K562 (cell line): ENCODE data around the gene KLRK1. TPM values are rescaled to one million over a fixed set of nuclear protein-coding genes. Genes with fewer than 3 reads are reported as not detected.
"Not testable (repeated sequence)": the region's sequence is repeated elsewhere in the genome, so short reads cannot be mapped to it uniquely, and the experiment has no call there.

Source experiments
- ATAC-seq: fragments of 200-7000 bp; cut with Tn5 transposase; 3 replicates; pipeline ENCODE4 v1.9.1; 2020; ENCODE audit warnings: moderate library complexity
- BruUV-seq: library from RNA; stranded (reverse); fragments of 400-500 nt; replicated peaks from 2 replicates; lab custom pipeline; 2021; lab: Mats Ljungman, UMichigan
- CTCF ChIA-PET: fragments of 300-600 bp; formaldehyde crosslinking; extraction: SDS; loops from one replicate; lab custom pipeline; 2021; ENCODE audit warnings: low intra/inter-chr PET ratio; lab: Yijun Ruan, JAX
- POLR2A ChIA-PET: fragments of 300-600, 350-650 bp; sonication (Branson Sonifier 250); formaldehyde crosslinking; extraction: SDS; loops from one replicate; lab custom pipeline; 2021; ENCODE audit warnings: antibody characterized with exemption, inconsistent platforms; lab: Yijun Ruan, JAX
- DNase-seq, 4 experiments: peaks; one replicate each; pipeline versions ENCODE4 v3.0.0 to v3.0.0-alpha.2; 2011 to 2018; ENCODE audit warnings: low spot score in 3 of 4, mixed read lengths in 3 of 4; ENCODE audit errors: extremely low read depth in 1 of 4
- FAIRE-seq: peaks from 2 replicates; lab custom pipeline; 2011; peaks lifted over from hg19 to GRCh38; lab: Jason Lieb, UNC
- H2AFZ ChIP-seq: 2 replicates; pipeline ENCODE4 v1.6.0; 2011; ENCODE audit warnings: low read depth, low read length, control low read depth, inconsistent platforms
- H3K27ac ChIP-seq: fragments of 200-600 bp; 3 replicates; pipeline ENCODE4 v1.8.0; 2011; ENCODE audit warnings: low read depth, mild to moderate bottlenecking, control low read depth, inconsistent platforms, low read length, moderate library complexity, mixed read lengths; ENCODE audit errors: extremely low read depth
- H3K27me3 ChIP-seq, 2 experiments: fragments of 300-600 bp in 1 of 2; 2 replicates in 1 of 2; 3 replicates in 1 of 2; pipeline versions ENCODE4 v1.6.0 to v1.8.0; 2011; ENCODE audit warnings: inconsistent platforms in 2 of 2, low read length in 2 of 2, mild to moderate bottlenecking in 1 of 2, mixed read lengths in 1 of 2, moderate library complexity in 1 of 2; ENCODE audit not compliant: control insufficient read depth in 2 of 2, insufficient read depth in 2 of 2
- H3K36me3 ChIP-seq: fragments of 300-600 bp; 3 replicates; pipeline ENCODE4 v1.8.0; 2011; ENCODE audit warnings: mild to moderate bottlenecking, low read length, inconsistent platforms; ENCODE audit not compliant: control insufficient read depth, insufficient read depth
- H3K4me1 ChIP-seq, 2 experiments: fragments of 200-600 bp in 1 of 2; replicated peaks in 1 of 2; 2 replicates in 1 of 2; 3 replicates in 1 of 2; pipeline versions ENCODE4 v1.5.1 to v1.8.0; 2011; ENCODE audit warnings: inconsistent platforms in 2 of 2, low read length in 2 of 2, mild to moderate bottlenecking in 1 of 2, mixed read lengths in 1 of 2, moderate library complexity in 1 of 2; ENCODE audit not compliant: control insufficient read depth in 2 of 2, insufficient read depth in 2 of 2
- H3K4me2 ChIP-seq: 2 replicates; pipeline ENCODE4 v1.6.1; 2011; ENCODE audit warnings: low read length, control low read depth, inconsistent platforms, mixed read lengths; ENCODE audit not compliant: insufficient read depth
- H3K4me3 ChIP-seq: fragments of 200-600 bp; sonication (generic), shearing (Covaris generic); 2 replicates; pipeline ENCODE4 v1.5.1; 2016; ENCODE audit warnings: control low read depth, inconsistent platforms
- H3K79me2 ChIP-seq: fragments of 200-600 bp; 3 replicates; pipeline ENCODE4 v1.8.0; 2011; ENCODE audit warnings: low read length, inconsistent platforms; ENCODE audit not compliant: control insufficient read depth, insufficient read depth
- H3K9ac ChIP-seq, 2 experiments: 2 replicates each; pipeline versions ENCODE4 v1.6.0 to v1.6.1; 2011; ENCODE audit warnings: low read depth in 2 of 2, low read length in 2 of 2, control low read depth in 1 of 2, inconsistent platforms in 1 of 2, mild to moderate bottlenecking in 1 of 2, mixed read lengths in 1 of 2; ENCODE audit not compliant: insufficient read depth in 1 of 2
- H3K9me1 ChIP-seq: one replicate; pipeline ENCODE4 v1.6.0; 2011; ENCODE audit warnings: inconsistent platforms, mild to moderate bottlenecking, low read length, moderate library complexity; ENCODE audit not compliant: control insufficient read depth, insufficient read depth
- H3K9me3 ChIP-seq: replicated peaks from 2 replicates; pipeline ENCODE4 v1.5.1; 2011; ENCODE audit warnings: low read depth, low read length, inconsistent platforms; ENCODE audit not compliant: control insufficient read depth, insufficient read depth
- H4K20me1 ChIP-seq: replicated peaks from 2 replicates; pipeline ENCODE4 v1.6.1; 2011; ENCODE audit warnings: low read length, inconsistent platforms, mixed read lengths; ENCODE audit not compliant: control insufficient read depth, insufficient read depth
- FOSL1 ChIP-seq: fragments of 200-800 bp; sonication (Bioruptor generic); conservative IDR thresholded peaks from 2 replicates; pipeline ENCODE4 v1.6.1; 2016; ENCODE audit warnings: missing genetic modification characterization, missing compliant biosample characterization
- HMG20A ChIP-seq: fragments of 450-650 bp; formaldehyde crosslinking; conservative IDR thresholded peaks from 2 replicates; pipeline ENCODE4 v1.4.0; 2020; ENCODE audit warnings: mild to moderate bottlenecking, mixed read lengths
- MAFK ChIP-seq: IDR thresholded peaks from 2 replicates; pipeline ENCODE4 v1.6.1; 2011; ENCODE audit warnings: low read length, improper control_type of control experiment
- NEUROD1 ChIP-seq: fragments of 150-350 bp; IDR thresholded peaks from 2 replicates; pipeline ENCODE4 v1.6.1; 2014; ENCODE audit warnings: borderline replicate concordance, low read length, low read depth; ENCODE audit not compliant: partially characterized antibody
- PTBP1 ChIP-seq: fragments of 200-400 bp; formaldehyde crosslinking; IDR thresholded peaks from 2 replicates; pipeline ENCODE4 v1.6.1; 2017; ENCODE audit warnings: low read depth, low read length
- RBFOX2 ChIP-seq: fragments of 200-400 bp; formaldehyde crosslinking; IDR thresholded peaks from 2 replicates; pipeline ENCODE4 v1.6.1; 2017; ENCODE audit warnings: low read depth, mild to moderate bottlenecking, low read length, moderate library complexity
- TAF9B ChIP-seq: fragments of 450-650 bp; IDR thresholded peaks from 2 replicates; pipeline ENCODE4 v1.6.1; 2018; ENCODE audit warnings: mild to moderate bottlenecking; ENCODE audit not compliant: partially characterized antibody
- TOE1 ChIP-seq, 2 experiments: fragments of 450-650 bp in 1 of 2; sonication (generic) in 1 of 2; formaldehyde crosslinking in 1 of 2; IDR thresholded peaks; 2 replicates each; pipeline versions ENCODE4 v1.7.1 to v1.8.0; 2016 to 2022; ENCODE audit warnings: borderline replicate concordance in 2 of 2, mild to moderate bottlenecking in 2 of 2, antibody characterized with exemption in 1 of 2, inconsistent platforms in 1 of 2, low read depth in 1 of 2, missing genetic modification reagents in 1 of 2, moderate library complexity in 1 of 2
- ZNF146 ChIP-seq: IDR thresholded peaks from one replicate; pipeline ENCODE4 v1.6.1; 2018; ENCODE audit warnings: missing compliant biosample characterization; ENCODE audit not compliant: unreplicated experiment
- ZNF384 ChIP-seq: IDR thresholded peaks from 2 replicates; pipeline ENCODE4 v1.6.1; 2012; ENCODE audit warnings: low read depth, low read length, improper control_type of control experiment
- ZNF778 ChIP-seq: fragments of 450-650 bp; formaldehyde crosslinking; IDR thresholded peaks from 2 replicates; pipeline ENCODE4 v1.4.0; 2020; ENCODE audit warnings: mild to moderate bottlenecking, moderate library complexity
- WGBS: fragments of 100-300 bp; shearing (Covaris generic); methylation state at CpG from one replicate; pipeline ENCODE4 v1.1.6; 2016; ENCODE audit warnings: low coverage, mixed read lengths; ENCODE audit not compliant: insufficient coverage; ENCODE audit errors: missing lambda C conversion rate; 5-methylcytosine and 5-hydroxymethylcytosine counted together
- in situ Hi-C: fragments of 300-500 bp; cut with MboI; formaldehyde crosslinking; loops from 4 replicates; pipeline ENCODE4 v1.15.0; 2018; ENCODE audit warnings: inconsistent platforms, mixed read lengths
- intact Hi-C: fragments of 100-400 bp; cut with micrococcal nuclease; formaldehyde crosslinking; loops from 2 replicates; pipeline ENCODE4 v1.14.2; 2022
- polyA plus RNA-seq, 8 experiments: library from polyadenylated mRNA; depleted of rRNA in 4 of 8; stranded (reverse) in 5 of 8; unstranded in 3 of 8; fragments of >200 nt; fragmentation: Nextera tagmentation in 2 of 8; fragmentation: Illumina TruSeq in 1 of 8; extraction: Ambion mirVana in 2 of 8; extraction: Trizol in 1 of 8; gene quantifications; 2 replicates each; pipeline versions ENCODE4 v1.2.1 to v1.2.3, GENCODE V29; 2011 to 2014; ENCODE audit warnings: inconsistent platforms in 1 of 8, missing spikeins in 1 of 8
- total RNA-seq, 7 experiments: library from RNA; depleted of rRNA in 6 of 7; stranded (reverse); fragments of >200 nt in 6 of 7; fragmentation: Illumina TruSeq in 2 of 7; extraction: Trizol in 2 of 7; gene quantifications; 2 replicates each; pipeline versions ENCODE4 v1.2.1 to v1.2.3, GENCODE V29; 2011 to 2021; ENCODE audit warnings: low replicate concordance in 1 of 7

The KLRK1 gene
- total and polyA plus RNA-seq, 9 of the 15 experiments (the other 6 are each of a cell fraction or from before 2014, with no cell fraction given), result 0.03 to 0.09 (median 0.06) TPM; not detected in 3

DNA sequence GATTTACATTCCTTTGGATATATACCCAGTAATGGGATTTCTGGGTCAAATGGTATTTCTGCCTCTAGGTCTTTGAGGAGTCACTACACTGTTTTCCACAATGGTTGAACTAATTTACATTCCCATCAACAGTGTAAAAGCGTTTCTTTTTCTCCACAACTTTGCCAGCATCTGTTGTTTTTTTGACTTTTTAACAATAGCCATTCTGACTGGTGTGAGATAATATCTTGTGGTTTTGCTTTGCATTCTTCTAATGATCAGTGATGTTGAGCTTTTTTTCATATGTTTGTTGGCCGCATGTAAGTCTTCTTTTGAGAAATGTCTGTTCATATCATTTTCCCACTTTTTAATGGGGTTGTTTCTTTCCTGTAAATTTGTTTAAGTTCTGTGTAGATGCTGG is 48.9 kb downstream of the KLRK1 start:
- H3K27ac ChIP-seq, H3K9me1 ChIP-seq, DNase-seq, POLR2A ChIA-PET, in situ Hi-C loops, H3K36me3 ChIP-seq, H3K9me3 ChIP-seq, intact Hi-C loops, FAIRE-seq, H3K27me3 ChIP-seq, H2AFZ ChIP-seq, H4K20me1 ChIP-seq, H3K79me2 ChIP-seq, ATAC-seq, BruUV-seq, H3K4me2 ChIP-seq, H3K4me1 ChIP-seq, H3K9ac ChIP-seq, CTCF ChIA-PET, H3K4me3 ChIP-seq: not testable (repeated sequence)
- WGBS, result 29% methylated on average over 2 of the region's 2 CpGs

DNA sequence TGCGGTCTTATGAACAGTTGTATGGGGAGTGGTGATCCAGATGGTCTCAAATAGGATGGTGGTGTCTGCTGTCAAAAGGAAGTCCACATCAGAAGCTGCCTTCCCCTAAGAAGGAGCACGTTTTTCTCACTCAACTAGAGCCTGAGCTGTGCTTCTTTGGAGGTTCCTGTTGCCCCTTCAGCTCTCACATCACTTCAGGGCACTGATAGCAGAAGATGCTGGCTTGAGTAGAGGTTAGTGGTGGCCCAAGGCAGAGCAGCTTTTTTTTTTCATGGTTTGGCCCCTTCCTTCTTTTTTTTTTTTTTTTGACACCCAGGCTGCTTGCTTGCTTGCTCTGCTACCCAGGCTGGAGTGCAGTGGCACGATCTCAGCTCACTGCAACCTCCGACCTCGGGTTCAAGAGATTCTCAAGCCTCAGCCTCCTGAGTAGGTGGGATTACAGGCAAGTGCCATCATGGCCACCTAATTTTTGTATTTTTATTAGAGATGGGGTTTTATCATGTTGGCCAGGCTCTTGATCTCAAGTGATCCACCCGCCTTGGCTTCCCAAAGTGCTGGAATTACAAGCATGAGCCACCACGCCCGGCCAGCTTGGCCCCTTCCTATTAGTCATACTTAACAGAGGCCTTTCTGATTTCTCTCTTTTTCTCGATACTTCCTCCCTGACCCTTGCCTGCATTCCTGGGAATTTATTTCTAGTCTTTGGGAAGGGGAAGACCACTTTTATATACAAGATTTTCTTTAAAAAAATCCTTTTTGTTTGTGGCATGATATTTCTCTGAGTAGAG is 50.6 kb downstream of the KLRK1 start:
- H3K36me3 ChIP-seq, result no peaks in the 10 kb centered on the region
- no peak overlapping the region for H3K27ac ChIP-seq
- WGBS, result 39% methylated on average over 6 of the region's 9 CpGs
- no peaks in the 10 kb centered on the region for H3K9me3 ChIP-seq
- BruUV-seq, result no TSS peak
- no peak for FAIRE-seq
- no peaks in the 10 kb centered on the region for H3K9me1 ChIP-seq
- no peaks in the 10 kb centered on the region for H3K27me3 ChIP-seq
- H3K4me1 ChIP-seq, result no peaks in the 10 kb centered on the region
- ChIA-PET POLR2A (interaction anchor here (1.2 kb wide), 1 partner anchor 7 kb away, joined by 3 read pairs; no protein-coding TSS in a partner anchor), CTCF (no interaction called here)
- no peak overlapping the region for H3K4me3 ChIP-seq
- H2AFZ ChIP-seq, result no peak overlapping the region
- no peak overlapping the region for H3K4me2 ChIP-seq
- no peak overlapping the region for H3K9ac ChIP-seq
- no peaks in the 10 kb centered on the region for H4K20me1 ChIP-seq
- in situ Hi-C loops (no loop called here), intact Hi-C loops (loop anchor here (10.0 kb wide), 1 partner anchor 104 kb away; no protein-coding TSS in a partner anchor)
- no peak for DNase-seq
- TF ChIP-seq HMG20A (CRISPR knock-in tag) (no peak), ZNF146 (CRISPR knock-in tag) (no peak), RBFOX2 (no peak), TOE1 (IDR thresholded peaks at IDR 0.05; ENCODE audit: borderline replicate concordance) (no peak), TOE1 (CRISPR knock-in tag; IDR thresholded peaks at IDR 0.05; ENCODE audit: borderline replicate concordance, low read depth) (no peak), ZNF384 (no peak), MAFK (no peak), PTBP1 (no peak), TAF9B (no peak), NEUROD1 (no peak), FOSL1 (tag) (no peak), ZNF778 (CRISPR knock-in tag) (no peak)
- no peak for ATAC-seq
- no peaks in the 10 kb centered on the region for H3K79me2 ChIP-seq
